ENCODE results near the gene DGKA.
A peak's percentile ranks its signal among the peaks of the same experiment; 100 is the strongest.

Gene DGKA

GRCh38 chr12:55926738-55927587 lies 4.0 kb upstream of the DGKA start:
- Histone ChIP-seq H3K9me3 (ENCODE audit: control insufficient read depth, insufficient read depth, low read depth, low read length) (no peaks in the 10 kb centered on the region), H3K27ac (ENCODE audit: extremely low read depth, low read depth, low read length) (peak overlapping the region; percentile 94), H3K36me3 (ENCODE audit: control insufficient read depth in 2 of 2, insufficient read depth in 1 of 2, low read length in 2 of 2) (peaks cover 14 to 19% of the 10 kb centered on the region in 2 experiments; a peak in 2 of 3 replicates), H3K4me3 (ENCODE audit: low read depth, low read length) (peak overlapping the region; percentile 80), H3K4me1 (ENCODE audit: control insufficient read depth, insufficient read depth, low read length) (peaks cover 4% of the 10 kb centered on the region; the same call in 1 of the 2 replicates)
- CTCF ChIA-PET: interaction anchor here (0.5 to 3.4 kb wide), 31 partner anchors 10 to 1936 kb away, joined by 3 to 28 read pairs (median 3); partner anchors contain the start of genes DNAJC14, ORMDL2, RAB5B and SARNP
- POLR2A ChIA-PET: interaction anchor here (0.6 to 4.4 kb wide), 9 partner anchors 13 to 188 kb away, joined by 4 to 42 read pairs (median 9); partner anchors contain the start of genes DNAJC14, ORMDL2, RAB5B and SARNP
- no peak for TF ChIP-seq ZNF645 (tag by site-specific recombination; IDR thresholded peaks at IDR 0.05)
- TF ChIP-seq ZNF155 (tag by site-specific recombination; IDR thresholded peaks at IDR 0.05): no peak
- TF ChIP-seq, protein P1, sequence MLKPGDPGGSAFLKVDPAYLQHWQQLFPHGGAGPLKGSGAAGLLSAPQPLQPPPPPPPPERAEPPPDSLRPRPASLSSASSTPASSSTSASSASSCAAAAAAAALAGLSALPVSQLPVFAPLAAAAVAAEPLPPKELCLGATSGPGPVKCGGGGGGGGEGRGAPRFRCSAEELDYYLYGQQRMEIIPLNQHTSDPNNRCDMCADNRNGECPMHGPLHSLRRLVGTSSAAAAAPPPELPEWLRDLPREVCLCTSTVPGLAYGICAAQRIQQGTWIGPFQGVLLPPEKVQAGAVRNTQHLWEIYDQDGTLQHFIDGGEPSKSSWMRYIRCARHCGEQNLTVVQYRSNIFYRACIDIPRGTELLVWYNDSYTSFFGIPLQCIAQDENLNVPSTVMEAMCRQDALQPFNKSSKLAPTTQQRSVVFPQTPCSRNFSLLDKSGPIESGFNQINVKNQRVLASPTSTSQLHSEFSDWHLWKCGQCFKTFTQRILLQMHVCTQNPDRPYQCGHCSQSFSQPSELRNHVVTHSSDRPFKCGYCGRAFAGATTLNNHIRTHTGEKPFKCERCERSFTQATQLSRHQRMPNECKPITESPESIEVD (tag by site-specific recombination; IDR thresholded peaks at IDR 0.05): no peak
- no peak for TF ChIP-seq SALL2 (tag by site-specific recombination; IDR thresholded peaks at IDR 0.05; ENCODE audit: borderline replicate concordance)
- peak; percentile 89 for TF ChIP-seq SP2 (tag by site-specific recombination; IDR thresholded peaks at IDR 0.05)
- TF ChIP-seq, protein P2, sequence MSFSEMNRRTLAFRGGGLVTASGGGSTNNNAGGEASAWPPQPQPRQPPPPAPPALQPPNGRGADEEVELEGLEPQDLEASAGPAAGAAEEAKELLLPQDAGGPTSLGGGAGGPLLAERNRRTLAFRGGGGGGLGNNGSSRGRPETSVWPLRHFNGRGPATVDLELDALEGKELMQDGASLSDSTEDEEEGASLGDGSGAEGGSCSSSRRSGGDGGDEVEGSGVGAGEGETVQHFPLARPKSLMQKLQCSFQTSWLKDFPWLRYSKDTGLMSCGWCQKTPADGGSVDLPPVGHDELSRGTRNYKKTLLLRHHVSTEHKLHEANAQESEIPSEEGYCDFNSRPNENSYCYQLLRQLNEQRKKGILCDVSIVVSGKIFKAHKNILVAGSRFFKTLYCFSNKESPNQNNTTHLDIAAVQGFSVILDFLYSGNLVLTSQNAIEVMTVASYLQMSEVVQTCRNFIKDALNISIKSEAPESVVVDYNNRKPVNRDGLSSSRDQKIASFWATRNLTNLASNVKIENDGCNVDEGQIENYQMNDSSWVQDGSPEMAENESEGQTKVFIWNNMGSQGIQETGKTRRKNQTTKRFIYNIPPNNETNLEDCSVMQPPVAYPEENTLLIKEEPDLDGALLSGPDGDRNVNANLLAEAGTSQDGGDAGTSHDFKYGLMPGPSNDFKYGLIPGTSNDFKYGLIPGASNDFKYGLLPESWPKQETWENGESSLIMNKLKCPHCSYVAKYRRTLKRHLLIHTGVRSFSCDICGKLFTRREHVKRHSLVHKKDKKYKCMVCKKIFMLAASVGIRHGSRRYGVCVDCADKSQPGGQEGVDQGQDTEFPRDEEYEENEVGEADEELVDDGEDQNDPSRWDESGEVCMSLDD (tag by site-specific recombination; IDR thresholded peaks at IDR 0.05): peak; percentile 96
- 0 out of 2 replicates have a peak, but pooled peaks have one; percentile 7 for TF ChIP-seq ZBTB44 (tag by site-specific recombination; IDR thresholded peaks at IDR 0.05)
- TF ChIP-seq, protein P3, sequence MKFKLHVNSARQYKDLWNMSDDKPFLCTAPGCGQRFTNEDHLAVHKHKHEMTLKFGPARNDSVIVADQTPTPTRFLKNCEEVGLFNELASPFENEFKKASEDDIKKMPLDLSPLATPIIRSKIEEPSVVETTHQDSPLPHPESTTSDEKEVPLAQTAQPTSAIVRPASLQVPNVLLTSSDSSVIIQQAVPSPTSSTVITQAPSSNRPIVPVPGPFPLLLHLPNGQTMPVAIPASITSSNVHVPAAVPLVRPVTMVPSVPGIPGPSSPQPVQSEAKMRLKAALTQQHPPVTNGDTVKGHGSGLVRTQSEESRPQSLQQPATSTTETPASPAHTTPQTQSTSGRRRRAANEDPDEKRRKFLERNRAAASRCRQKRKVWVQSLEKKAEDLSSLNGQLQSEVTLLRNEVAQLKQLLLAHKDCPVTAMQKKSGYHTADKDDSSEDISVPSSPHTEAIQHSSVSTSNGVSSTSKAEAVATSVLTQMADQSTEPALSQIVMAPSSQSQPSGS (tag by site-specific recombination; IDR thresholded peaks at IDR 0.05; ENCODE audit: low read depth): no peak
- no peak for TF ChIP-seq ZNF341 (tag by site-specific recombination; IDR thresholded peaks at IDR 0.05; ENCODE audit: low read depth)
- no peak for TF ChIP-seq ZNF146 (tag by site-specific recombination; IDR thresholded peaks at IDR 0.05)
- no peak for TF ChIP-seq ZNF792 (tag by site-specific recombination; IDR thresholded peaks at IDR 0.05)
- TF ChIP-seq REST (tag by site-specific recombination; IDR thresholded peaks at IDR 0.05): no peak
- TF ChIP-seq ZNF184 (tag by site-specific recombination; IDR thresholded peaks at IDR 0.05): no peak
- no peak for TF ChIP-seq GLI2 (tag by site-specific recombination; IDR thresholded peaks at IDR 0.05; ENCODE audit: borderline replicate concordance, low read depth)
- TF ChIP-seq ZSCAN23 (tag by site-specific recombination; IDR thresholded peaks at IDR 0.05): peak; percentile 63; the same call in 1 of the 2 replicates
- TF ChIP-seq ZNF140 (tag by site-specific recombination; IDR thresholded peaks at IDR 0.05): no peak
- TF ChIP-seq, protein P4, sequence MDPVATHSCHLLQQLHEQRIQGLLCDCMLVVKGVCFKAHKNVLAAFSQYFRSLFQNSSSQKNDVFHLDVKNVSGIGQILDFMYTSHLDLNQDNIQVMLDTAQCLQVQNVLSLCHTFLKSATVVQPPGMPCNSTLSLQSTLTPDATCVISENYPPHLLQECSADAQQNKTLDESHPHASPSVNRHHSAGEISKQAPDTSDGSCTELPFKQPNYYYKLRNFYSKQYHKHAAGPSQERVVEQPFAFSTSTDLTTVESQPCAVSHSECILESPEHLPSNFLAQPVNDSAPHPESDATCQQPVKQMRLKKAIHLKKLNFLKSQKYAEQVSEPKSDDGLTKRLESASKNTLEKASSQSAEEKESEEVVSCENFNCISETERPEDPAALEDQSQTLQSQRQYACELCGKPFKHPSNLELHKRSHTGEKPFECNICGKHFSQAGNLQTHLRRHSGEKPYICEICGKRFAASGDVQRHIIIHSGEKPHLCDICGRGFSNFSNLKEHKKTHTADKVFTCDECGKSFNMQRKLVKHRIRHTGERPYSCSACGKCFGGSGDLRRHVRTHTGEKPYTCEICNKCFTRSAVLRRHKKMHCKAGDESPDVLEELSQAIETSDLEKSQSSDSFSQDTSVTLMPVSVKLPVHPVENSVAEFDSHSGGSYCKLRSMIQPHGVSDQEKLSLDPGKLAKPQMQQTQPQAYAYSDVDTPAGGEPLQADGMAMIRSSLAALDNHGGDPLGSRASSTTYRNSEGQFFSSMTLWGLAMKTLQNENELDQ (tag by site-specific recombination; IDR thresholded peaks at IDR 0.05; ENCODE audit: low read depth): no peak
- TF ChIP-seq ZNF521 (tag by site-specific recombination; IDR thresholded peaks at IDR 0.05): no peak
- no peak; the same call in 1 of the 2 replicates for TF ChIP-seq ZNF660 (tag by site-specific recombination; IDR thresholded peaks at IDR 0.05)
- no peak for TF ChIP-seq OVOL3 (tag by site-specific recombination; IDR thresholded peaks at IDR 0.05)
- TF ChIP-seq ZNF354C (tag by site-specific recombination; IDR thresholded peaks at IDR 0.05; ENCODE audit: borderline replicate concordance, low read depth): no peak
